HEK293 (cell line): ENCODE results near the gene UBIAD1.

Experiments
- CTCF ChIA-PET: fragments of 350-600 bp; formaldehyde crosslinking; extraction: SDS; loops from one replicate; lab custom pipeline; 2021; ENCODE audit warnings: antibody characterized with exemption; lab: Yijun Ruan, JAX
- POLR2A ChIA-PET: fragments of 300-600 bp; formaldehyde crosslinking; extraction: SDS; loops from one replicate; lab custom pipeline; 2020; ENCODE audit warnings: antibody characterized with exemption, inconsistent platforms; lab: Yijun Ruan, JAX
- H3K27ac ChIP-seq: fragments of 200-500 bp; sonication (Bioruptor generic); 2 replicates; pipeline ENCODE4 v1.5.1; 2014; ENCODE audit warnings: low read depth, low read length, control low read depth, inconsistent platforms; ENCODE audit errors: extremely low read depth
- H3K36me3 ChIP-seq, 2 experiments: fragments of 200-500 bp in 1 of 2; sonication (Bioruptor generic) in 1 of 2; 1 replicate in 1 of 2; 2 replicates in 1 of 2; pipeline ENCODE4 v1.5.1; 2014 to 2017; ENCODE audit warnings: inconsistent platforms in 2 of 2, low read length in 2 of 2; ENCODE audit not compliant: control insufficient read depth in 2 of 2, insufficient read depth in 1 of 2
- H3K4me1 ChIP-seq: fragments of 200-500 bp; sonication (Bioruptor generic); 2 replicates; pipeline ENCODE4 v1.5.1; 2014; ENCODE audit warnings: mild to moderate bottlenecking, low read length, inconsistent platforms; ENCODE audit not compliant: control insufficient read depth, insufficient read depth
- H3K4me3 ChIP-seq: 2 replicates; pipeline ENCODE4 v1.5.1; 2011; ENCODE audit warnings: low read depth, mild to moderate bottlenecking, control low read depth, low read length, moderate library complexity
- H3K9me3 ChIP-seq: fragments of 200-500 bp; sonication (Bioruptor generic); 2 replicates; pipeline ENCODE4 v1.5.1; 2014; ENCODE audit warnings: low read depth, low read length, inconsistent platforms; ENCODE audit not compliant: control insufficient read depth, insufficient read depth
- ATF2 ChIP-seq: fragments of 450-650 bp; formaldehyde crosslinking; IDR thresholded peaks from 2 replicates; pipeline ENCODE4 v1.5.1; 2016; ENCODE audit warnings: missing biosample characterization, missing genetic modification characterization, low read depth
- CTCF ChIP-seq: fragments of 450-650 bp; formaldehyde crosslinking; IDR thresholded peaks from 2 replicates; pipeline ENCODE4 v1.5.1; 2016; ENCODE audit warnings: missing biosample characterization, missing genetic modification characterization
- EGR2 ChIP-seq: fragments of 450-650 bp; formaldehyde crosslinking; IDR thresholded peaks from 2 replicates; pipeline ENCODE4 v1.5.1; 2016; ENCODE audit warnings: low read depth, missing biosample characterization, missing genetic modification characterization
- HIC1 ChIP-seq: fragments of 450-650 bp; formaldehyde crosslinking; IDR thresholded peaks from 2 replicates; pipeline ENCODE4 v1.5.1; 2016; ENCODE audit warnings: missing biosample characterization, missing genetic modification characterization
- YY1 ChIP-seq: fragments of 450-650 bp; formaldehyde crosslinking; IDR thresholded peaks from 2 replicates; pipeline ENCODE4 v1.5.1; 2018; ENCODE audit warnings: missing biosample characterization, missing genetic modification characterization
- ZFHX2 ChIP-seq: fragments of 450-650 bp; formaldehyde crosslinking; conservative IDR thresholded peaks from 2 replicates; pipeline ENCODE4 v1.5.1; 2016; ENCODE audit warnings: missing biosample characterization, missing genetic modification characterization
- ZFP41 ChIP-seq: fragments of 450-650 bp; formaldehyde crosslinking; IDR thresholded peaks from 2 replicates; pipeline ENCODE4 v1.5.1; 2016; ENCODE audit warnings: missing biosample characterization, missing genetic modification characterization, borderline replicate concordance
- ZIC2 ChIP-seq: fragments of 450-650 bp; formaldehyde crosslinking; IDR thresholded peaks from 2 replicates; pipeline ENCODE4 v1.5.1; 2016; ENCODE audit warnings: missing biosample characterization, missing genetic modification characterization
- ZNF121 ChIP-seq: fragments of 450-650 bp; formaldehyde crosslinking; IDR thresholded peaks from 2 replicates; pipeline ENCODE4 v1.5.1; 2016; ENCODE audit warnings: missing biosample characterization, missing genetic modification characterization
- ZNF184 ChIP-seq: fragments of 450-650 bp; IDR thresholded peaks from 2 replicates; pipeline ENCODE4 v1.5.1; 2018; ENCODE audit warnings: missing biosample characterization, mild to moderate bottlenecking, missing genetic modification characterization
- ZNF311 ChIP-seq: fragments of 450-650 bp; formaldehyde crosslinking; IDR thresholded peaks from 2 replicates; pipeline ENCODE4 v1.5.1; 2017; ENCODE audit warnings: missing biosample characterization, missing genetic modification characterization, borderline replicate concordance
- ZNF404 ChIP-seq: fragments of 450-650 bp; formaldehyde crosslinking; IDR thresholded peaks from 2 replicates; pipeline ENCODE4 v1.5.1; 2017; ENCODE audit warnings: missing biosample characterization, missing genetic modification characterization
- ZNF473 ChIP-seq: fragments of 450-650 bp; formaldehyde crosslinking; IDR thresholded peaks from 2 replicates; pipeline ENCODE4 v1.5.1; 2017; ENCODE audit warnings: missing biosample characterization, missing genetic modification characterization
- ZNF664 ChIP-seq: fragments of 450-650 bp; formaldehyde crosslinking; IDR thresholded peaks from 2 replicates; pipeline ENCODE4 v1.5.1; 2016; ENCODE audit warnings: missing biosample characterization, missing genetic modification characterization
- ZSCAN18 ChIP-seq: fragments of 450-650 bp; formaldehyde crosslinking; IDR thresholded peaks from 2 replicates; pipeline ENCODE4 v1.5.1; 2016; ENCODE audit warnings: missing biosample characterization, missing genetic modification characterization

UBIAD1 gene

GRCh38 chr1:11331036-11331944 lies 58.3 kb downstream of the UBIAD1 start:
- TF ChIP-seq ZNF184 (tag by site-specific recombination), result no peak
- TF ChIP-seq ZNF664, result peak; percentile 94
- 0 out of 2 replicates have a peak, but pooled peaks have one; percentile 8 for TF ChIP-seq ZIC2
- TF ChIP-seq CTCF, result no peak
- TF ChIP-seq YY1, result no peak
- no peak for TF ChIP-seq ATF2 (tag by site-specific recombination)
- TF ChIP-seq ZFP41 (tag by site-specific recombination), result no peak
- Histone ChIP-seq H3K9me3 (no peaks in the 10 kb centered on the region), H3K27ac (no peak overlapping the region), H3K36me3 (no peaks in the 10 kb centered on the region), H3K4me1 (no peaks in the 10 kb centered on the region), H3K4me3 (no peak overlapping the region)
- POLR2A ChIA-PET, result interaction anchor here (0.6 kb wide), 1 partner anchor 236 kb away, joined by 3 read pairs; no protein-coding TSS in a partner anchor
- CTCF ChIA-PET, result interaction anchor here (0.6 to 1.4 kb wide), 4 partner anchors 11 to 96 kb away, joined by 3 to 8 read pairs (median 3); no protein-coding TSS in a partner anchor

GRCh38 chr1:11331945-11332546 lies 59.0 kb downstream of the UBIAD1 start:
- Histone ChIP-seq H3K4me1 (no peaks in the 10 kb centered on the region), H3K27ac (no peak overlapping the region), H3K9me3 (no peaks in the 10 kb centered on the region), H3K4me3 (no peak overlapping the region), H3K36me3 (no peaks in the 10 kb centered on the region)
- CTCF ChIA-PET, result interaction anchor here (0.8 to 1.4 kb wide), 3 partner anchors 10 to 13 kb away, joined by 3 to 8 read pairs (median 4); no protein-coding TSS in a partner anchor
- POLR2A ChIA-PET, result no interaction called here
- TF ChIP-seq ZIC2 (0 out of 2 replicates have a peak, but pooled peaks have one; percentile 1), EGR2 (tag by site-specific recombination) (peak; percentile 77), ZNF473 (tag by site-specific recombination) (no peak), ZNF311 (tag by site-specific recombination) (no peak), HIC1 (no peak), ZFHX2 (peak; percentile 69), ZNF404 (tag by site-specific recombination) (no peak), ZNF121 (tag by site-specific recombination) (peak; percentile 72), ZSCAN18 (tag by site-specific recombination) (no peak)
